GM19397 (cell line): ENCODE results near the gene TRIM42.

Experiments used
- ATAC-seq: cut with Tn5 transposase; IDR thresholded peaks from one replicate; pipeline ENCODE4 v1.9.1; 2021; ENCODE audit warnings: mild to moderate bottlenecking, moderate library complexity; ENCODE audit not compliant: unreplicated experiment

The TRIM42 gene

DNA sequence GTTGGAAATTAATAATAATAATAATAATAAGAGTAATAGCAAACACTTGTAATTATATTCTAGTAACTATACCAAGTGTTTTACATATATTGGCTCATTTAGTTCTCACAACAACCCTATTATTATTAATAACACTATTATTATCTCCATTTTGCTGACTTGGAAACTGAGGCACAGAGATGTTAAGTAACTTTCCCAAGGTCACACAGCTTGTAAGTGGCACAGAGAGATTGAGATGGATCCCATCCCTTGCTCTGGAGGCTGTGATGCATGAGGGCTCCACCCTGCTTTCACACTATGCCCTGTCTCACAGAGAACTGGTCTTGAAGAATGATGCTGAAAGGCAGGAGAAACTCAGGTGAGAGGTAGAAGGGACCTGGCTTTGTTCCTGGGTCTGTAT is 31.9 kb downstream of the TRIM42 start:
- no peak for ATAC-seq

DNA sequence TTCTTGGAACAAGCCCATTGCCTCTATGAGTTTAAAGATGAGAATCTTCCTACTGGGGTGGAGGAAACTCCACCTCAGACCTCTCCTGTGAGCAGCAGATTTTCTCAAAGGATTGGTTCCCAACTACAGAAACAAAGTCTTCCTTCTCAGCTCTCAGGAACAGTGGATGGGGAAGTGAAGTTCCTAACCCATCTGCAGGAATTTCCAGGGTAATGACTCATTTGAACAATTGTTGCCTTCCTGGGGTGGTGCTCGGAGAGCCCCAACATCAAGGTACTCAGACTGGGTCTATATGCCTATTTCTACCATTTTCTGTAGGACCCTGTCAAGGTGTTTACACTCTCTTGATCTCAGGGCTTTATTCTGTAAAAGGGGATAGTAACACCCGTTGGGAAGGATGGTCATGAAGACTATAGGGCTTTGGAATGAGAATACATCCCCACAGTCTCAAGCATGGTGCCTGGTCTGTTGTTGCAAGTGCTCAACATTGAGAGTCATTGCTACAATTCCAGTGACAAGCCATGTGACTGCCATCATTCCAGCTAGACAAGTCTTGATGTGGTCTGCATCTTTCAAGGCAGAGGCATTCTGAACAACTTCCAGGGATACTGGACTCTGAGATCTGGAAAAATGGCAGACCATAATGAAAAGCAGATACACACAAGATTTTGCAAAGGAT is 33.0 kb downstream of the TRIM42 start:
- no peak for ATAC-seq

DNA sequence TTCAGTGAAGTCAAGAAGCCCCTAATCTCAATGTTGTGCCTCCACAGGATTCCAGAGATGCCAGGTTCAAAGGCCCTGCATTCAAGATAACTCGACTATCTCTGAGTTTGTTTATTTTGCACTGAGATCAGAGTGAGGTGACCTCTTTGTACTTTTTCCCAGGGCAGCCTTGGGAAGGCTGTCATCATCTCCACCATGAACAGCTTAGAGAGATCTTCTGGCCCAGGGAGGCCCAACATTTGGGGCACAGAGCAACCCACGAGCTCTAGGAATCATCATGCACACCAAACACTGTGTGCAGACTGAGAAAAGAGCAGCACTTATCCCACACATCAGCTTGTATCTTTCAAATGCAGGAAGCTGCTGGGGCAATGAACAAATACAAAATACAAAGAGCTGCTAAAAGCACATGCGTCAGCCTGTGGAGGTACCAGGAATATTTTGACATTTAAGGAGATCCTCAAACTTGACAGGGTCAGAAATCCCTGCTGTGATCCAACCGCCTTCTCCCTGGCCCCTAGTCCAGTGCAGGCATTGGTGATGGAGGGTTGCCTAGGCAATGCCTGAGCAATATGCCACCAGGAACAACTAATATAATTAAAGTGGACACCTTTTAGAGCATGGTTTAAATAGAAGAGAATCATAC is 33.6 kb downstream of the TRIM42 start:
- ATAC-seq = no peak

DNA sequence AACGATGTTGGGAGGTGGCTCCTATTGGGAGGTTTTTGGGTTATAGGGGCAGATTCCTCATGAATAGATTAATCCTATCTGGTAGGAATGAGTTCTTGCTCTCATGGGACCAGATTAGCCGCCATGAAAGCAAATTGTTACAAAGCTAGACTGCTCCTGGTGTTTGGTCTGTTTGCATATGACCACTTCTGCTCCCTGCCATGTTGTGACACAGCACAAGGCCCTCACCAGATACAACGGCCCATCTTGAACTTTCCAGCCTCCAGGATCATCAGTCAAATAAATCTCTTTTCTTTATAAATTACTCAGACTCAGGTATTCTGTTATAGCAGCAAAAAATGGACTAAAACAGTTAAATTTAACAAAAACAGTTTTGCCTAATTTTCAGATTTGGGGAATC is 34.4 kb downstream of the TRIM42 start:
- ATAC-seq = no peak

DNA sequence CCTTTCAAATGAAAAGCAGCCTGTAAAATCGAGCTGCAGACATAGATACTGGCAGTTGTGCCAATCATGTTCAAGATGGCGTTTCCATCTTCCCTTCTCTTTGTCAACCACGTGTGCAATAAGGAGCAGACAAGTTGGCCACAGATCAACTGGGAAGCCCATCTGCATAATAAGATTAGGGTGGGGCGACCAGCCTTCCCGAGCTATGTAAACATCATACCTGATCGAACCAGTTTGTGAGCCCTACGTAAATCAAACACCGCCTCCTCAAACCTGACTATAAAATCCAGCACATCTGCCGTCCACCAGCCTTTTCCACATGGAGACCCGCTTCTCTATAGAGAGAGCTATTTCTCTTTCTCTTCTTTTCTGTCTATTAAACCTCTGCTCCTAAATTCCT is 37.2 kb downstream of the TRIM42 start:
- no peak for ATAC-seq

DNA sequence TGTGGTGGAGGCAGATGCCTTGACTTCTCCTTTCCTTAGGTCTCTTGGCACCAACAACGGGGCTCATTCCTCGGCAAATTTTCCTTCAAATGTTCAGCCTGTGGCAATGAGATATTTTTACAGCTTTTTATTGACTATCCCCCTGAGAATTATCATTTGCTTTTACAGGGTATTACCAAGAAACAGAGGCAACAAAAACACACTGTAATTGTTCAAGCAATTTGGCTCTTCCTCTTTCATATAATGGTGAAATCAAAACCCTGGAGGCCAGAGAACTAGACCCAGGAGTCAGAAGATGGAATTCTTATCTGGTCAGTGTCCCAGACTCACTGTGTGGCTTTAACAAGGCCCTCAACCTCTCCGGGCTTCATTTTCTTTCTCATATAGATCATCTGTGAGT is 40.1 kb downstream of the TRIM42 start:
- no peak for ATAC-seq

DNA sequence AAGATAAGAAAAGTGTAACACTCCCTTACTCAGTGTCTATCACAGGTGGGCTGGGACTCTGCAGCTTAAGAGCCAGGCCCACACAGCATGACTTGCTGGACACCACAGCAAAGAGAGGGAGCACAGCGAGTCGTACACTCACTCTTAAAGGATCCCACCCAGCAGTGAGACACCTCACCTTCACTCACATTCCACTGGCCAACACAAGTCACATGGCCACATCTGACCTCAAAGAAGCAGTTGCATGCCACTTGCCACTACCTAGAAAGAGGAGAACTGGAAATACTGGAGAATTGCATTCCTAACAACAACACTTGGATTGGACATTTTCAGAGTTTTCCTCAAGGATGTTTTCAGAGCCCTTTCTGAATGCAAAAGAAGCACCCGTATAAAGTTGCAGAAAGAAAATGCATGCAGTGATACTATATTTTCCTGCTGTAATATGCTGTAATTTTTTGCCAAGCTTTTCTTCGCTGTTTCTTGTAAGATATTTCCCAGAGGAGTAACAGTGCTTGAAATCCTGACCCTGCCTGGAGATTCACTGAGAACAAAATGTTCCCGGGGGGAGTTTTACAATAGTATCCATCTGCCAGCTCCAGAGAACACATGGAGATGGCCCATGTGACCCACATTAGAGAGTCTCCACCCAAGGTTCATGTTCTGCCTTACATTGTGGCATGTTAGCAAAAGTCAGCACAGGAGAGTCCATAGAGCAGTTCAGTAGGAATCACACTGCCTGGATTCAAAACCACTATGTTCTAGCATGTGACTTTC is 42.2 kb downstream of the TRIM42 start:
- ATAC-seq = no peak

DNA sequence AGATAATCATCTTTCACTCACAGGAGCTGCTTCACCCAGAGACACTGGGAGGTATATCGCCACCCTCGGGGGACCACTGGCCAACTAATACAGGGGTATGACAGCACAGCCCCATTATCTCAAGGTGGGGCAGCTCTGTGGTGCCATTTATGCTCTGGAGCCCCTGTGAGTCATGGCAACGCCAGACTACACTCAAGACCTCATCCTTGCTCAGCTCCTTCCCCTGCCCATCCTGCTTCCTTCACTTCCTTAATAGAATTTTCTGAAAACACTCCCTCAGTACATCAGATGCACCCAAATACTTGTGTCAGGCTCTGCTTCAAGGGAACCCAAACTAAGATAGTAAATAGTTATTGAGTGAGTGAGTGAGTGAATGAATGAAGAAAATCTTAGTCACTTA is 45.7 kb downstream of the TRIM42 start:
- ATAC-seq = no peak

DNA sequence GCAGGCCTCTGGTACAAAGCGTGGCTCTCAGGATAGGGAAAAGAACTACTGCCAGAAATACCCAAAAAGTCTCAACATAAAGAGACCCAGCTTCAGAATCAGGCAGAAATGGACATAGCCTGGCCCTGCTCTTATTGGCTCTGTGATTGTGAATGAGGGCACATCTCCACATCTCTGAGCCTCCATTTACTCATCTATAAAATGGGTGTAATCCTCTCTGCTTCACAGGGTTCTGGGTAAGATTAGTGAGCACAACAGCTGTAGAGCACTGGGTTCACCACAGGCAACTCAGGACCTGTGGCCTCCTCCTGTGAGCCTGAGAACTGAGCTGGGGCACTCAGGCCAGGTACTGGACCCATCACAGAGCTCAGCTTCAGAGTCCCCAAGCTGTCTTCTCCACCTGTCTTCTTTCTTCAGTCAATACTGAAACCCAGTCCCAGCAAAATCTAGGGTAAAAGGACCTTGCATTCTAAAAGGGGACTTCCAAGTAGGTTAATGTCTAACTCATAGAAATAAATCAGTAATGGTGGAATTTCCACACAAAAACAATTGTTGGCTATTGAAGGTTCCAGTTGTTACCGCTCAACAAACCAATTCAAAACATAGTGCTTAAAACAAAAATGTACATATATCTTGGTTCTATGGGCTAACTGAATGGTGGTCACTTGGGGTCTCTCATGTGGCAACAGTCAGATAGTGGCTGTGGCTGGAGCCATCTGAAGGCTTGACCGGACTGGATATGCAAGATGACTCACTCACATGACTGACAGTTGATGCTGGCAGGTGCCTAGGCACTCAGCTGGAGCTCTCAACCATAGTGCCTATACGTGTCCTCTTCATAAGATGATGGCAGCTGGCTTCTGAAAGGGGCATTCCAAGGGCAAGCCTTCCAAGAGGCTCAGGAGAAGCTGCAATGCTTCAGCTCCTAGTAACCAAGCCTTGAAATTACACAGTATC is 47.3 kb downstream of the TRIM42 start:
- peak; percentile 72 for ATAC-seq

DNA sequence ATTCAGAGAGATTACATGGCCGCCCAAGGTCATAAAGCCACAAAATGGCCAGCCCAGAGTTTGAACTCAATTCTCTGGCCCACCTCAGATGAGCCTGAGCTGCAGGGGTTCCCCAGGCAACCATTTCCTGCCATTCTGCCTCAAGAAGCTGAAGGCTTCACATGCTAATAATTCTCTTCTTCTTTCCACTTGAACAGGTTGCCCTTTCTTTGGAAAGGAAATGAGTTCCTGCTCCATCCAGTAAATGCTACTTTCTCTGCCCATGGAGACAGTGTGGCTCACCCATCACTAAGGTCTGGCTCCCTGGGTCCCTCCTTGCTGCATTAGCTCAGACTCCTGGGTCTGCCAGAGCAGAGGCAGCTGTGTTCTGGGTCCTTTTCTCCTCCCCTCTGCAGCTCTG is 48.2 kb downstream of the TRIM42 start:
- peak; percentile 20 for ATAC-seq

DNA sequence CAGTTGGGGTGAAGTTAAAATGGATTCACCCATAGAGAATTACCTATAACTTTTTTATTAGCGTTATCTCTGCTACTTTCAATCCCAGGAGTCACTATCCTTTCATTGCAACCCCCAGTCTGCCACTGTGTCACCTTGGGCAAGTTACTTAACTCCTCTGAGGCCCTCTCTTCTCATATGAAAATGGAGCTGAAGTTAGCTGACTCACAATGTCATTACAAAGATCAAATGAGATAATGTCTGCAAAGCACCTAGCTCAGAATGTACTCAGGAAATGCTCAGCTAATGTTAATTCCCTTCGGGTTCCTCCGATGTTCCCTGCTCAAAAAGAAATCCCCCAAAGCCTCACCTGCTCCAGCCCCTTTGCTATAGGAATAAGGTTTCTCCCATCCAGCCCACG is 50.0 kb downstream of the TRIM42 start:
- ATAC-seq = no peak

DNA sequence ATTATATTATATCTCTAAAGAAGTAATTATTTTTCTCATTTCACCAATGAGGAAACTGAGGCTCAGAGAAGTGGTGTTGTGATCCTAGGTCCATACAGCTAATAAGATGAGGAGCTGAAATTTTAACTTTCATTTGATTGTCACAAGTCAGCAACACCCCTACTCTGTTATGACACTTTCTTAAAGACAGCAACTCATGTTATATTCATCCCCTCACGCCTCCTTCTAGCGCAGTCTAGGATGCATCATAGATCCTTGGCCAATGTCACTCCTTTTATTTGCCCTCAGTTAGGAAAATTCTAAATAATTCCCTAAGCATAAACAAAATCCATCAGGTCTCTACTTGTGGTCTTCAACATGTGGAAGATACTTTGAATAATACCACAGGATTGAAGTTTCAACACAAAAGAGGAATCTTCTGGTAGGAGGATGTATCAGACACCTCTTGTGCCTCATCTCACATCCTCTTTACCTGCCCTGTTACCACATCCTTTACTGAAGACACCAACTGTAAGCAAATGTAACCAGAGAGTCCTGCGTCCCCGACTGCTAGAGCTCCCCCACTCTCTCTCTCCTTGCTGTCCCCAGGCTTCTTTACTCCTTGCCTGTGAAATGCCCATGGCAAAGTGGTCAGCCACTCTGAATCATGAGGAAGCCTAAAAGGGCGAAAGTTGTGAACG is 53.7 kb downstream of the TRIM42 start:
- ATAC-seq = peak; percentile 86

DNA sequence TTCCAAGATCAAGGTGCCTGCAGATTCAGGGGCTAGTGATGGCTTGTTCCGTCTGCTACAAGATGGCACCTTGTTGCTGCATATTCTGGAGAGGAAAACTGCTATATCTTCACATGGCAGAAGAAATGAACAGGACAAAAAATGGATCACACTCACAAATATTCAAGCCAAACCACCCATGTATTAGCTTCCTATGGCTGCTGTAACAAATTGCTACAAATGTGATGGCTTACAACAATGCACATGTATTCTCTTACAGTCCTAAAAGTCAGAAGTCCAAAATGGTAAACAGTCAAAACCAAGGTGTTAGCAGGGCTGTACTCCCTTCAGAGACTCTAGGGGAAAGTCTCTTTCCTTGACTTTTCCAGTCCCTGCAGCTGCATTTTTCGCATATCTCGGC is 55.8 kb downstream of the TRIM42 start:
- ATAC-seq = no peak

DNA sequence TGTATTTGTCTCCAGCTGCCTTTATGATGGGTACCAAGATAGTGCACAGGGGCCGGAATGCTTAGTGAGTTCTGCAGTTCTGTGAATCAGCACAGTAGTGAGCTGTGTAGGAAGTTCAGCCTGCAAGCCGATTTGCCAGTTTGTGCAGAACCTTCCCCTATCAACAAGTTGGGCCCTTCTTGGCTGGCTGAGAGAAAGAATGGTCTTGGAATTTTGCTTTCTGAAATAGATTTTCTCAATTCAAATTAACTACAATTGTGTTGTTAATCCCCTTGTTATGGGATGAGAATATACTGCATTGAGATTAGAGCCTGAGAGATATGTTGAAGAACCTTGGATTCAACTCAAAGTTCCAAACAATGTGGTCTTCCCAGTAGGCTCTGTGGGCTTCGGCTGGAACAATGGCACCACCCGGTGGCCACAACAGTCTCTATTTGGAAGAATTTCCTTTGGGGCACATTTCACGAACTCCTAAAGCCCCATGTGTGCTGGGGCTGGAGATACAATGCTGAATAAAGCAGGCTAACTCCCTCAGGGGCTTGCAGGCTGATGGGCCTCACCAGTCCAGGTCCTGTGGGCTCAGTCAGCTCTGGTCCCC is 59.1 kb downstream of the TRIM42 start:
- no peak for ATAC-seq

DNA sequence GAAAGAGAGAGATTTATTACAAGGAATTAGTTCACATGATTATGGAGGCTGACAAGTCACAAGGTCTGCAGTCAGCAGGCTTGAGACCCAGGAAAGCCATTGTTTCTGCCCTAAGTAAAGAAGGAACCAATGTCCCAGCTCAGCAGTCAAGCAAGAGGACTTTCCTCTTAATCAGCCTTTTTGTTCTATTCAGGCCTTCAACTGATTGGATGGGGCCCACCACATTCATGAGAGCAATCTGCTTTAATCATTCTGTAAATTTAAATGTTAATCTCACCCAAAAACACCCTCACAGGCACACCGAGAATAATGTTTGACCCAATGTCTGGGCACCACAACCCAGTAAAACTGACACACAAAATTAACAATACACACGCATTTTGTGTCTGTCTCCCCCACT is 64.3 kb downstream of the TRIM42 start:
- no peak for ATAC-seq

DNA sequence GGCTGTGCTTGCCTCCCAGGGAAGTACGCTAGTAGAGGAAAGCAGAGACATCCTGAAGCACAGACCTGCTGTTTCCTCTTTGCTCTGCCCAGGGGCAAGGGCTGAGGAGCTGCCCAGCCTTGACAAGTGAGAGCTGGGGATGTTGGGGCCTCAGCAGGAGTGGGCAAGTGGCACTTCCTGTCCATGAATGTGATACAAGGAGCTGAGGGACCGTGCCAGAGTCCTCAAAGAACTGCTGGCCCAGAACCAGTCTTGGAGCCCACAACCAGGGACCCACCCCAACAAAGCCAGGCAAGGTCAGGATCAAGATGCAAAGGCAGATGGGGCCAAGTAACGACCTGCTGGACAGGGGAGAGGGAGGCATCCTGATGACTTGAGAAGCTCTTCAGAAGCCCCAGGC is 70.3 kb downstream of the TRIM42 start:
- no peak for ATAC-seq

DNA sequence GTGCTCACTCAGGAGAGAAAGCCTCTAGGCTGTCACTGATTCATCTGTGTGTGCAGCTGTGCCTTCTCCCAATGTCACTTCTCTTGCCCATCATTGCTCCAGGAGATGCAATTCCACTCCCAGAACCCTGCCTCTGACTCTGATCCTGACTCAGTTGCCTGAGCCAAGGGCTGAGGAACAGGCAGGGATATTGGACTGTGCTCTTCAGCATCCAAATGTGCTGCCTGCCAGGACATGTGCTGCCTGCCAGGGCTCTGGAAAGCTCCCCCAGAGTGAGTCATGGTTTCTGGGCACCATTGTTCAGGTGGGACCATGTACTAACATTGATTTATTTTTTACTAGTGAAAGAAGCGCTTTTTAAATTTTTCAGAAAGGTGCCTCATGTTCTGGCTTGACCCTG is 71.0 kb downstream of the TRIM42 start:
- ATAC-seq = no peak
